SKM-1 treated with dmso at 0.1 percent for 144 hours (cell line): Measurements from ENCODE around the gene DTNB.
A peak's percentile ranks its signal among the peaks of the same experiment; 100 is the strongest.
"Not testable (repeated sequence)": the region's sequence is repeated elsewhere in the genome, so short reads cannot be mapped to it uniquely, and the experiment has no call there.

ENCODE experiments used
- DNase-seq: peaks from one replicate; lab custom pipeline; 2025; ENCODE audit not compliant: unreplicated experiment; lab: John Stamatoyannopoulos, UW

Gene DTNB

DNA sequence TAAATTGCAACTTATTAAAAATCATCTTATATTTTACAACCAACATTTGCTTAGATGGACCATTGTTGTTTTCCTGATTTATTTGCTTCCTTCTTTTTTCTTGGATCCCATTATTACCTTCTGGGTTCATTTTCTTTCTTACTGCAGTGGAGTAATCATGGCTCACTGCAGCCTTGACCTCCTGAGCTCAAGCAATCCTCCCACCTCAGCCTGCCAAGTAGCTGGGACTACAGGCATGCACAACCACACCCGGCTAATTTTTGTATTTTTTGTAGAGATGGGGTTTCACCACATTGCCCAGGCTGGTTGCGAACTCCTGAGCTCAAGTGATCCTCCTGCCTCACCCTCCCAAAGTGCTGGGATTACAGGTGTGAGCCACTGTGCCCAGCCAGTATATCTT, 123.8 kb downstream of the DTNB start:
- not testable (repeated sequence) for DNase-seq

DNA sequence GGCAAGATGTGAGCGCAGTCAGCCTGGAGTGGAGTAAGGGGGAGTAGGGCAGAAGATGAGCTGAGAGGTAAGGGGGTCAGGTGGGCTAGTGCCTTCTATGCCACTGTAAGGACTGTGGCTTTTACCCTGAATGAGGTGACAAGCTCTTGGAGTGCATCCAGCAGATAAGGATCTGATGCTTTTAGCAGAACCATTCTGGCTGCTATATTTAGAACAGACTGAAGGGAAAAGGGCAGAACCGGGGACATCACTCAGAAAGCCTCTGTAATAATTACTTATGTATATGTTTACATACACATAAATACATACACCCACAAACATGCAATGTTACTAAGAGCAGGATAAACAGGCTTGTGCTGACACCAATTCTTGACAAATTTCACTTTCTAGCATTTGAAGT, 124.8 kb downstream of the DTNB start:
- DNase-seq: no peak

- no peak for DNase-seq
Observed at GRCh38 chr2:25546852-25547251, 126.5 kb downstream of the DTNB start.

DNA sequence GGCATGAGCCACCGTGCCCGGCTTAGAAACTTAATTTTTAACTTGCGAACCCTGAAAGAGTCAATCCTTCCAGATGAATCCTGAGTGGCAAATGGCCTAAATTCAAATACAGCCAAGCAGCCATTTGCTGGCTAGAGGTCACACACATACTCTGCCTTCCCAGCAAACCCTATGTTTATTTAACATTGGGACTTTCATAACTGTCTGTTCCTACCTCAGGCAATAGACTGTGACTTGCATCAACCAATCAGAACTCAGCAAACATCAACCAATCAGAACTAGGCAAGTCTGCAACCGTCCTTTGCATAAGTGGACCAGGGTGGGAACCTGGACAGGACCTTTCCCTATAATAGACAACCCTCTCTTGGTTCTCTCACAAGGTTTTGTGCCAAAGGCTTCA, 127.5 kb downstream of the DTNB start:
- DNase-seq: no peak

- DNase-seq: no peak
Observed at GRCh38 chr2:25544445-25544844, 128.9 kb downstream of the DTNB start.

DNA sequence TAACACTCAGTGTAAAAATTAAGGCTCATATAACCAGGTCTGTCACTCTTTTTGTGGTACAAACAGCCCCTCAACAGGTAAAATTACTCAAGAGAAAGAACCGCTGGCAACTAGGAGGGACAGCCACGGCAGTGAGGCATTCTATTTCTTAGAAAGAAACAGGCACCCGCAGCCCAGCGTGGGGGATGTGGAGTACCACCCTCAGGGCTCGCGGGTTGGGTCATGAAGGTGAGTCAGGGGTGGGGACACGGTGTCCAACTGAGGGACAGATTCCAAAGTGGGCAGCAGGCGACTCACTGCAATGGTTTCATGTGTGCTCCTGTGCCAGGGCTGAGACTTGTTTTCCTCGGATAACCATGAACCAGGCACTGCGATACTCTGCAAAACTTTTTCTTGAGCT, 129.4 kb downstream of the DTNB start:
- no peak for DNase-seq

DNA sequence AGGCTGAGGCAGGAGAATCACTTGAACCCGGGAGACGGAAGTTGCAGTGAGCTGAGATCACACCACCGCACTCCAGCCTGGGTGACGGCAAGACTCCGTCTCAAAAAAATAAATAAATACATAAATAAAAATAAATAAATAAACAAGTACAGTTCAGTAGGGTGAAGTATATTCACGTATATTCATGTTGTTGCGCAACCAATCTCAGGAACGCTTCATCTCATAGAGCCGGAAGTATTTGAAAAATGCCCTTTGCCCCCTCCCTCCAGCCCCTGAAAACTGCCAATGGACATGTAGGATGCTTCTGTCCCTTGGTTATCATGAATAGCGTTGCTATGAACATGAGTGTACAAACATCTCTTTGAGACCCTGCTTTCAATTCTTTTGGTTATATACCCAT, 132.0 kb downstream of the DTNB start:
- DNase-seq: no peak

GRCh38 chr2:25539136-25539535, 134.2 kb downstream of the DTNB start:
- DNase-seq: no peak

DNA sequence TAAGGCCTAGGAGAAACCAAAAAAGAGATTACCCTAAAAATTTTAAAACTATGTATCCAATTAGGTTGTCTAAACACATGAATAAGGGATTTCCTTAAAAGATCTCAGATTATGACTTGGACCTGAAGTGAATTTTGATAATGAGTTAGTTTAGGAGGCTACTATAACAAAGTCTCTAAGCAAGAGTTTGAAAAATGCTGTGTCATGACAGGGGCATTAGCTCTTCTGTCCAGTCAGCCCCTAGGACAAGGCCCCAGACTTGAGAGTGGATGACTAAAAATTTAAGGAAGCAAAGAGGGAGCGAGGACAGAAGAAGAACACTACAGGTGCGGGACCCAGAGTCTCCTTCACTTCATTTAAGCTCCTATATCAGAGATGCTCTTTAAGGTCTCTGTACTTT, 135.9 kb downstream of the DTNB start:
- no peak for DNase-seq

DNA sequence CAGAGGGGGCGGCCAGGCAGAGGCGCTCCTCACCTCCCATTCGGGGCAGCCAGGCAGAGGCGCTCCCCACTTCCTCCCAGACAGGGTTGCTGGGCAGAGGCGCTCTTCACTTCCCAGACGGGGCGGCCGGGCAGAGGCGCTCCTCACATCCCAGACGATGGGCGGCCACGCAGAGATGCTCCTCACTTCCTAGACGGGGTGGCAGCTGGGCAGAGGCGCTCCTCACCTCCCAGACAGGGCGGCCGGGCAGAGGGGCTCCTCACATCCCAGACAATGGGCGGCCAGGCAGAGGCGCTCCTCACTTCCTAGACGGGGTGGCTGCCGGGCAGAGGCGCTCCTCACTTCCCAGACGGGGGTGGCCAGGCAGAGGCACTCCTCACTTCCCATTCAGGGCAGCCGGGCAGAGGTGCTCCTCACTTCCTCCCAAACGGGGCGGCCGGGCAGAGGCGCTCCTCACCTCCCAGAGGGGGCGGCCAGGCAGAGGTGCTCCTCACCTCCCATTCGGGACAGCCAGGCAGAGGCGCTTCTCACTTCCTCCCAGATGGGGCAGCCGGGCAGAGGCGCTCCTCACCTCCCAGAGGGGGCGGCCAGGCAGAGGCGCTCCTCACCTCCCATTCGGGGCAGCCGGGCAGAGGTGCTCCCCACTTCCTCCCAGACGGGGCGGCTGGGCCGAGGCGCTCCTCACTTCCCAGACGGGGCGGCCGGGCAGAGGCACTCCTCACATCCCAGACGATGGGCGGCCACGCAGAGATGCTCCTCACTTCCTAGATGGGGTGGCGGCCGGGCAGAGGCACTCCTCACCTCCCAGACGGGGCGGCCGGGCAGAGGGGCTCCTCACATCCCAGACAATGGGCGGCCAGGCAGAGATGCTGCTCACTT, 137.7 kb downstream of the DTNB start:
- not testable (repeated sequence) for DNase-seq

DNA sequence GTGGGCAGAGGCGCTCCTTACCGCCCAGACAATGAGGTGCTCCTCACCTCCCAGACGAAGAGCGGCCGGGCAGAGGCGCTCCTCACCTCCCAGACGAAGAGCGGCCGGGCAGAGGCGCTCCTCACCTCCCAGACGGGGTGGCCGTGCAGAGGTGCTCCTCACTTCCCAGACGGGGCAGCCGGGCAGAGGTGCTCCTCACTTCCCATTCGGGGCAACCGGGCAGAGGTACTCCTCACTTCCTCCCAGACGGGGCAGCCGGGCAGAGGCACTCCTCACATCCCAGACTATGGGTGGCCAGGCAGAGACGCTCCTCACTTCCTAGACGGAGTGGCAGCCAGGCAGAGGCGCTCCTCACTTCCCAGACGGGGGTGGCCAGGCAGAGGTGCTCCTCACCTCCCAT, 138.4 kb downstream of the DTNB start:
- not testable (repeated sequence) for DNase-seq

DNA sequence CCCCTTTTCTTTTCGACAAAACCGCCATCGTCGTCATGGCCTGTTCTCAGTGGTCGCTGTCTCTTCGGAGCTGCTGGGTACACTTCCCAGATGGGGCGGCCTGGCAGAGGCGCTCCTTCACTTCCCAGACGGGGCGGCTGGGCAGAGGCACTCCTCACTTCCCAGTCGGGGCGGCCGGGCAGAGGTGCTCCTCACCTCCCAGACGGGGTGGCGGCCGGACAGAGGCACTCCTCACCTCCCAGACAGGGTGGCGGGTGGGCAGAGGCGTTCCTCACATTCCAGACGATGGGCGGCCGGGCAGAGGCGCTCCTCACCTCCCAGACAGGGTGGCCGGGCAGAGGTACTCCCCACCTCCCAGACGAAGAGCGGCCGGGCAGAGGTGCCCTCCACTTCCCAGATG, 138.9 kb downstream of the DTNB start:
- DNase-seq: no peak

DNA sequence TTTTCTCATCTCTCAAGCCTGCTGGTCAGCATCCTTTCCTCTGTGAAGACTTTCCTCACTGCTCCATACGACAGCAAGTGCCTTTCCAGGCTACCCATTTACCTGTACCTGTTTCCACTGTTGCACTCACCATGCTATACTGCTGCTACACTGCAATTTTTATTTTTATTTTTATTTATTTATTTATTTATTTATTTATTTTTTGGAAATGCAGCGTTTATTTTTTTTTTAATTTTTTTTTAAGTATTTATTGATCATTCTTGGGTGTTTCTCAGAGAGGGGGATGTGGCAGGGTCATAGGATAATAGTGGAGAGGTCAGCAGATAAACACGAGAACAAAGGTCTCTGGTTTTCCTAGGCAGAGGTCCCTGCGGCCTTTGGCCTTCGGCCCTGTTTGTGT, 139.6 kb downstream of the DTNB start:
- not testable (repeated sequence) for DNase-seq

GRCh38 chr2:25532521-25532920, 140.9 kb downstream of the DTNB start:
- DNase-seq: no peak

GRCh38 chr2:25529034-25529433, 144.3 kb downstream of the DTNB start:
- no peak for DNase-seq

DNA sequence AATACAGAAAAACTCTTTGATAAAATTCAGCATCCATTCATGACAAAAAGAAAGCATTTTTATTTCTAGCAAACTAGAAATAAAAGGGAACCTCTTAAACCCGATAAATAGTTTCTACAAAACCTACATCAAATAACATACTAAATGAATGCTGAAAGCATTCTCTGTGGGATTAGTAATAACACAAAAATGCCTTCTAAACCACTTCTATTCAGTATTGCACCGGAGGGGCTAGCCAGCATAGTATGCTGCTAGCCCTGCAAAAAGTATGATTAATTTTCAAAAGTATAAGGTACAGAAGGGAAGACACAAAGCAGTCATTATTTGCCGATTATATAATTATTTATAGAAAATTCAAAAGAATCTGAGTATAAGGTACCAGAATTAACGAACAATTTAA, 145.2 kb downstream of the DTNB start:
- no peak for DNase-seq

GRCh38 chr2:25524507-25524906, 148.9 kb downstream of the DTNB start:
- DNase-seq: no peak

- no peak for DNase-seq
Observed at GRCh38 chr2:25523060-25523459, 150.3 kb downstream of the DTNB start.

DNA sequence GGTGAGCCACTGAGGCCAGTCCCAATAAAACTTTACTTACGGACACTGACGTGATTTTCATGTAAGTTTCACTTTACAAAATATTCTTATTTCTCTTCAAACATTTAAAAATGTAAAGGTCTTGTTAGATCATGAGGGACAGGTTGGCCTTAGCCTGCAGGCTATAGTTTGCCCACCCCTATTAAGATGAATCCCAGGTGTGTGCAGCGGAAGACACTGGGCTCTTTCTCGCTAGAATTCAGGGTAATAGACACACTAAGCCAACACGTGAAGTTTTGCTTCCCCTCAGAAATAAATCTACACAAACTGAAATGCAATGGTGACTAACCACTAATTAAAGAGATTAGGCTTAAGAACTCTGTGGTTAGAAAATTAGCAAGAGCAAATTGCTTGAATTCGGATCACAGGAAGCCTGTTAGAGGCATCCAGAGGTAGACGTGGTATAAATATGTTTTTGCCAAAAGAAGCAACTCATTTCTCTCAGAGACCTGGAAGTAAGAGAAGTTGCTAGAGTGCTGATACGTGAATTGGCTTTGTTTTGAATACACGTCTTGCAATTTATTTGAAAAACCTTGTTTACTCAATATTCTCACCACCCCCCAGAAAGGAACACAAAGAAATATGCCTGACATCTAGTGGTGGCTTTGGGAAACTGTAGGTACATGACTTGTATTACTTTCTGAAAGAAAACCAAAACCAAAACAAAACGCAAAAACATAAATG, 151.6 kb downstream of the DTNB start:
- DNase-seq: peak; percentile 74

DNA sequence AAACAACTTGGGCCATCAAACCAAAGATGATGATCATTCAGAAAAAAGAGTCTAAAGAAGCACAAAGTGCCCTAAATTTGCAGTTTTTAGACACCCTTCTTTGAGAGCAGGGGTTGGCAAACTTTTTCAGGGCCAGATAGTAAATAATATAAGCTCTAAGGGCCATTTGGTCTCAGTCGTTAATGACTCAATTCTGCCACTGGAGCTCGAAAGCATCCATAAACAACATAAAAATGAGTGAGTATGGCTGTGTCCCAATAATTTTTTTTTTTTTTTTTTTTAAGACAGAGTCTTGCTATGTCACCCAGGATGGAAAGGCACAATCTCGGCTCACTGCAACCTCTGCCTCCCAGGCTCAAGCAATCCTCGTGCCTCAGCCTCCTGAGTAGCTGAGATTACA, 152.3 kb downstream of the DTNB start:
- no peak for DNase-seq

- DNase-seq: no peak
Observed at GRCh38 chr2:25517701-25518100, 155.7 kb downstream of the DTNB start.

DNA sequence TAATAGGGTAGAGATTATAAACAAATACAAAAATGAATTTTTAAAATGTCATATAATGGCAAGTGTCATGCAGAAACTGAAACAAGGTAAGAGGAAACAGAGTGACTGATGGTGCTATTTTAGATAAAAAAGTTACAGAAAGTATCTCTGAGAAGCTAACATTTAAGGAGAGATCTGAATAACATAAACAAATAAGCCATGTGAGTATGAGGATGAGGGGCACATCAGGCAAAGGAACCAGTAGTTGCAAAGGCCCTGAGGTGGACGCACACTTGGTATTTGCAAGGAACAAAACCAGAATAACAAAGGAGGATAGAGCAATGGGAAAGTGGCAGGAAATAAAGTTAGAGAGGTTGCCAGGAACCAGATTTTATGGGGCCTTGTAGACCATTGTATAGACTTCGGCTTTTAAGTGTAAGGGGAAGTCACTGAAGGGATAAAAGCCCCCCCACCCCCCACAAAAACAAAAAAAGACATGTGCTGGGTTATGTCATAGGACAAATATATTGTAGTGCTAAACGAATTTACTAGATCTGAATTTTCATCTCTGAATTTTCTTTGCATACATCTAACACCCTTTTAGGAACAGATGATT, 159.2 kb downstream of the DTNB start:
- DNase-seq: no peak
